H1 (cell line): ENCODE measurements around the gene VAV2. TPM values are rescaled to one million over a fixed set of nuclear protein-coding genes. Genes with fewer than 3 reads are reported as not detected.

Experiments used
- CTCF ChIA-PET: fragments of 300-600 bp; sonication (Branson Sonifier 250); formaldehyde crosslinking; loops from one replicate; lab custom pipeline; 2021; ENCODE audit not compliant: partially characterized antibody; lab: Charles Lee
- POLR2A ChIA-PET: fragments of 300-600 bp; sonication (Branson Sonifier 250); formaldehyde crosslinking; loops from one replicate; lab custom pipeline; 2021; ENCODE audit warnings: inconsistent platforms; ENCODE audit not compliant: partially characterized antibody; lab: Charles Lee
- DNase-seq, 2 experiments: peaks; one replicate each; pipeline versions ENCODE4 v3.0.0 to v3.0.0-alpha.2; 2010 to 2022; ENCODE audit warnings: low spot score in 2 of 2, low read depth in 1 of 2, mixed read lengths in 1 of 2
- FAIRE-seq: peaks from 2 replicates; lab custom pipeline; 2011; peaks lifted over from hg19 to GRCh38; lab: Jason Lieb, UNC
- H2AFZ ChIP-seq: 2 replicates; pipeline ENCODE4 v1.8.1; 2012; ENCODE audit warnings: low read length, inconsistent platforms
- H2AK5ac ChIP-seq: 2 replicates; pipeline ENCODE4 v1.6.1; 2013; ENCODE audit warnings: low read depth, low read length
- H2BK120ac ChIP-seq: replicated peaks from 2 replicates; pipeline ENCODE3; 2013; ENCODE audit warnings: low read depth, low read length, inconsistent platforms
- H2BK12ac ChIP-seq: 2 replicates; pipeline ENCODE4 v1.6.1; 2013; ENCODE audit warnings: low read depth, low read length
- H2BK15ac ChIP-seq: 2 replicates; pipeline ENCODE4 v1.6.1; 2013; ENCODE audit warnings: low read length
- H2BK20ac ChIP-seq: 2 replicates; pipeline ENCODE4 v1.6.1; 2013; ENCODE audit warnings: low read length
- H2BK5ac ChIP-seq: 2 replicates; pipeline ENCODE4 v1.6.1; 2013; ENCODE audit warnings: low read depth, low read length
- H3K14ac ChIP-seq: 2 replicates; pipeline ENCODE4 v1.6.1; 2013; ENCODE audit warnings: inconsistent platforms; ENCODE audit not compliant: insufficient read length
- H3K18ac ChIP-seq: 2 replicates; pipeline ENCODE4 v1.6.1; 2013; ENCODE audit warnings: low read length; ENCODE audit errors: extremely low read depth
- H3K23ac ChIP-seq: 2 replicates; pipeline ENCODE4 v1.6.1; 2013; ENCODE audit warnings: inconsistent platforms; ENCODE audit not compliant: insufficient read length
- H3K23me2 ChIP-seq: 2 replicates; pipeline ENCODE4 v1.6.1; 2013; ENCODE audit warnings: low read depth, low read length
- H3K27ac ChIP-seq: 2 replicates; pipeline ENCODE4 v1.6.1; 2011; ENCODE audit warnings: low read depth, low read length, inconsistent platforms
- H3K27me3 ChIP-seq, 4 experiments: replicated peaks in 1 of 4; 1 replicate in 1 of 4; 2 replicates in 3 of 4; pipeline versions ENCODE4 v1.6.1 to v1.8.1; 2011 to 2013; ENCODE audit warnings: low read length in 3 of 4, mild to moderate bottlenecking in 3 of 4, inconsistent platforms in 2 of 4, mixed read lengths in 2 of 4, moderate library complexity in 1 of 4; ENCODE audit not compliant: control insufficient read depth in 3 of 4, insufficient read depth in 3 of 4; ENCODE audit errors: extremely low read depth in 1 of 4
- H3K36me3 ChIP-seq, 4 experiments: 2 replicates each; pipeline versions ENCODE4 v1.6.1 to v1.8.1; 2011 to 2013; ENCODE audit warnings: mild to moderate bottlenecking in 4 of 4, low read length in 3 of 4, moderate library complexity in 2 of 4, control low read depth in 1 of 4, inconsistent platforms in 1 of 4; ENCODE audit not compliant: insufficient read depth in 4 of 4, control insufficient read depth in 2 of 4
- H3K4ac ChIP-seq: replicated peaks from 2 replicates; pipeline ENCODE3; 2013; ENCODE audit warnings: low read length, low read depth, mixed read lengths, inconsistent platforms; ENCODE audit not compliant: insufficient read length
- H3K4me1 ChIP-seq, 4 experiments: replicated peaks in 1 of 4; 1 replicate in 1 of 4; 2 replicates in 3 of 4; pipeline versions ENCODE4 v1.6.1 to v1.8.1; 2011 to 2013; ENCODE audit warnings: low read length in 3 of 4, inconsistent platforms in 2 of 4, mixed read lengths in 1 of 4; ENCODE audit not compliant: insufficient read depth in 4 of 4, control insufficient read depth in 3 of 4
- H3K4me2 ChIP-seq, 2 experiments: 2 replicates each; pipeline versions ENCODE4 v1.6.1 to v1.8.1; 2011 to 2013; ENCODE audit warnings: low read depth in 2 of 2, low read length in 2 of 2, control low read depth in 1 of 2, inconsistent platforms in 1 of 2, mild to moderate bottlenecking in 1 of 2; ENCODE audit not compliant: insufficient read depth in 1 of 2
- H3K4me3 ChIP-seq, 4 experiments: fragments of 200-600, 300-600 bp in 1 of 4; sonication (generic), shearing (Covaris generic), sonication (Bioruptor Twin) in 1 of 4; 2 replicates each; pipeline versions ENCODE4 v1.5.1 to v1.8.1; 2011 to 2016; ENCODE audit warnings: low read length in 4 of 4, low read depth in 3 of 4, control low read depth in 2 of 4, inconsistent platforms in 2 of 4, mild to moderate bottlenecking in 2 of 4, mixed read lengths in 1 of 4, moderate library complexity in 1 of 4; ENCODE audit not compliant: insufficient read depth in 2 of 4; ENCODE audit errors: extremely low read depth in 1 of 4
- H3K56ac ChIP-seq: replicated peaks from 2 replicates; pipeline ENCODE3; 2013; ENCODE audit warnings: low read depth, mild to moderate bottlenecking, mixed read lengths, low read length, inconsistent platforms; ENCODE audit not compliant: insufficient read length
- H3K79me1 ChIP-seq: 2 replicates; pipeline ENCODE4 v1.6.1; 2013; ENCODE audit warnings: low read depth, low read length, control low read depth
- H3K79me2 ChIP-seq, 2 experiments: 2 replicates each; pipeline versions ENCODE4 v1.6.1 to v1.8.1; 2012 to 2013; ENCODE audit warnings: low read length in 2 of 2, mild to moderate bottlenecking in 2 of 2, inconsistent platforms in 1 of 2; ENCODE audit not compliant: insufficient read depth in 2 of 2, control insufficient read depth in 1 of 2
- H3K9ac ChIP-seq, 4 experiments: replicated peaks in 1 of 4; 1 replicate in 1 of 4; 2 replicates in 3 of 4; pipeline versions ENCODE4 v1.6.1 to v1.8.1; 2011 to 2013; ENCODE audit warnings: low read depth in 3 of 4, low read length in 3 of 4, control low read depth in 2 of 4, mild to moderate bottlenecking in 2 of 4, moderate library complexity in 2 of 4, inconsistent platforms in 1 of 4; ENCODE audit errors: extremely low read depth in 1 of 4
- H3K9me3 ChIP-seq, 2 experiments: 2 replicates each; pipeline versions ENCODE4 v1.6.1 to v1.8.1; 2012 to 2013; ENCODE audit warnings: mild to moderate bottlenecking in 2 of 2, moderate library complexity in 2 of 2, control low read depth in 1 of 2, inconsistent platforms in 1 of 2, low read depth in 1 of 2, low read length in 1 of 2, mixed read lengths in 1 of 2; ENCODE audit not compliant: insufficient read depth in 2 of 2
- H4K20me1 ChIP-seq, 2 experiments: replicated peaks in 1 of 2; 2 replicates each; pipeline versions ENCODE3 to v1.8.1; 2011 to 2013; ENCODE audit warnings: inconsistent platforms in 2 of 2, low read length in 2 of 2, mild to moderate bottlenecking in 1 of 2; ENCODE audit not compliant: insufficient read depth in 2 of 2, control insufficient read depth in 1 of 2
- H4K5ac ChIP-seq: 2 replicates; pipeline ENCODE4 v1.6.1; 2013; ENCODE audit warnings: low read length, low read depth, mixed read lengths, inconsistent platforms; ENCODE audit not compliant: insufficient read length
- H4K8ac ChIP-seq: 2 replicates; pipeline ENCODE4 v1.8.0; 2013; ENCODE audit warnings: mild to moderate bottlenecking, moderate library complexity, low read length, inconsistent platforms; ENCODE audit not compliant: insufficient read depth; ENCODE audit errors: extremely low read depth
- H4K91ac ChIP-seq: replicated peaks from 2 replicates; pipeline ENCODE3; 2013; ENCODE audit warnings: low read length, mixed read lengths, inconsistent platforms; ENCODE audit not compliant: insufficient read length
- EZH2 ChIP-seq: fragments of 200-600 bp; sonication (generic); IDR thresholded peaks from 2 replicates; pipeline ENCODE4 v1.7.1; 2012; ENCODE audit warnings: low read depth, mild to moderate bottlenecking, moderate library complexity, low read length, inconsistent platforms; ENCODE audit not compliant: severe bottlenecking
- KDM5A ChIP-seq: fragments of 200-600 bp; IDR thresholded peaks from 2 replicates; pipeline ENCODE4 v1.7.1; 2012; ENCODE audit warnings: mild to moderate bottlenecking, low read length, inconsistent platforms, mixed read lengths
- SIN3A ChIP-seq, 2 experiments: IDR thresholded peaks in 1 of 2; conservative IDR thresholded peaks in 1 of 2; 2 replicates each; pipeline ENCODE4 v1.6.1; 2011 to 2012; ENCODE audit warnings: low read length in 2 of 2, improper control_type of control experiment in 1 of 2, low read depth in 1 of 2, mild to moderate bottlenecking in 1 of 2
- TBP ChIP-seq: IDR thresholded peaks from 2 replicates; pipeline ENCODE4 v1.6.1; 2011; ENCODE audit warnings: low read depth, low read length, improper control_type of control experiment
- YY1 ChIP-seq: IDR thresholded peaks from 2 replicates; pipeline ENCODE4 v1.6.1; 2011; ENCODE audit warnings: low read depth, mild to moderate bottlenecking, low read length
- WGBS, 2 experiments: shearing (Covaris generic) in 1 of 2; methylation state at CpG; one replicate each; pipeline versions ENCODE4 v1.1.6 to v1.1.7; 2013 to 2015; ENCODE audit warnings: low lambda C conversion rate in 2 of 2, mixed read lengths in 2 of 2, inconsistent platforms in 1 of 2, low coverage in 1 of 2, missing lambda C conversion rate in 1 of 2; ENCODE audit not compliant: insufficient replicate concordance in 2 of 2, insufficient coverage in 1 of 2, insufficient read length in 1 of 2; ENCODE audit errors: extremely low coverage in 1 of 2, missing lambda C conversion rate in 1 of 2; 5-methylcytosine and 5-hydroxymethylcytosine counted together
- polyA plus RNA-seq, 7 experiments: library from polyadenylated mRNA; depleted of rRNA in 3 of 7; stranded (reverse) in 5 of 7; unstranded in 2 of 7; fragments of >200 nt in 5 of 7; fragments of 200-250 nt in 2 of 7; gene quantifications; 1 replicate in 5 of 7; 2 replicates in 1 of 7; 4 replicates in 1 of 7; pipeline versions ENCODE4 v1.2.1 to v1.2.3, GENCODE V29; 2011 to 2013; ENCODE audit warnings: missing spikeins in 2 of 7, mixed read lengths in 2 of 7
- total RNA-seq: library from RNA; stranded (reverse); fragmentation: NEBNext Ultra II Directional; extraction: Animal tissue kit (Norgen Biotek cat#: 25700); gene quantifications from 2 replicates; pipeline ENCODE4 v1.2.1, GENCODE V29; 2021
- TF ChIP-seq, protein P1 (sequence below): IDR thresholded peaks from 2 replicates; pipeline ENCODE4 v1.6.1; 2011; ENCODE audit warnings: low read depth, mild to moderate bottlenecking, low read length; ENCODE audit not compliant: insufficient read depth
- TF ChIP-seq, protein P2 (sequence below): IDR thresholded peaks from 2 replicates; pipeline ENCODE4 v1.6.1; 2012; ENCODE audit warnings: low read length, inconsistent platforms
- TF ChIP-seq, protein P3 (sequence below): IDR thresholded peaks from 2 replicates; pipeline ENCODE4 v1.6.1; 2012; ENCODE audit warnings: inconsistent platforms

Gene VAV2
- total and polyA plus RNA-seq, 2 of the 8 experiments (the other 6 are each of a cell fraction or from before 2014, with no cell fraction given) = 13.6 to 37.6 TPM

DNA sequence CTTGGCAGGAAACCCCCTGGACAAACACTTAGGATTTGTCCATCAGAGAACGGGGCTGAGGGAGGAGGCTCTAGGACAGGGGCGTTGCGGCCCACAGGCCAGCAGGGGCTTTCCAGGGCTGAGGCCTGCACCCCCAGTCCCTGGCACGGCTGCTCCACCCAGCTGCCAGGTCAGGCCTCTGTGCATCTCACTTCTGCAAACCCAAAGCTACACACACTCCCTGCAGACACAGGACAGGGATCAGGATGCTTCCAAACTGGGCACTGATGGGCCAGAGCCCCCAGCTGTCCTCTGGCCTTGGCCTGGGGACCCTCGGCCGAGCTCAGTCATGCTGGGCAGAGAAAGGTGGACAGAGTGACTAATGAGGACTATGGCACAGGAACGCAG, 147.7 kb downstream of the VAV2 start:
- H4K8ac ChIP-seq = no peak overlapping the region

More for the DNA sequence above, 147.7 kb downstream of the VAV2 start:
- Histone ChIP-seq H2BK120ac (no peak overlapping the region), H3K79me1 (peaks cover 5% of the 10 kb centered on the region; the same call in 1 of the 2 replicates), H2AFZ (no peak overlapping the region), H3K36me3 (no peaks in the 10 kb centered on the region), H3K27me3 (no peaks in the 10 kb centered on the region), H2BK15ac (no peak overlapping the region), H2BK5ac (no peak overlapping the region), H3K4me3 (no peak overlapping the region), H2BK12ac (no peak overlapping the region), H3K27ac (no peak overlapping the region), H4K91ac (no peak overlapping the region), H3K4me2 (no peak overlapping the region), H3K4me1 (peaks cover 0 to 24% (median 18%) of the 10 kb centered on the region in 4 experiments; a peak in 6 of 7 replicates), H4K5ac (no peak overlapping the region), H3K18ac (no peak overlapping the region), H2AK5ac (no peak overlapping the region), H3K79me2 (peaks cover 0 to 6% of the 10 kb centered on the region in 2 experiments; a peak in 1 of 4 replicates), H3K14ac (no peak overlapping the region), H3K9me3 (no peaks in the 10 kb centered on the region), H3K56ac (no peak overlapping the region), H3K9ac (no peak overlapping the region), H3K4ac (no peak overlapping the region), H3K23me2 (no peaks in the 10 kb centered on the region), H3K23ac (no peak overlapping the region), H4K20me1 (peaks cover 4 to 9% of the 10 kb centered on the region in 2 experiments), H2BK20ac (no peak overlapping the region)
- no peak for TF ChIP-seq EZH2
- TF ChIP-seq, protein P1, sequence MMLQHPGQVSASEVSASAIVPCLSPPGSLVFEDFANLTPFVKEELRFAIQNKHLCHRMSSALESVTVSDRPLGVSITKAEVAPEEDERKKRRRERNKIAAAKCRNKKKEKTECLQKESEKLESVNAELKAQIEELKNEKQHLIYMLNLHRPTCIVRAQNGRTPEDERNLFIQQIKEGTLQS = no peak
- TF ChIP-seq, protein P2, sequence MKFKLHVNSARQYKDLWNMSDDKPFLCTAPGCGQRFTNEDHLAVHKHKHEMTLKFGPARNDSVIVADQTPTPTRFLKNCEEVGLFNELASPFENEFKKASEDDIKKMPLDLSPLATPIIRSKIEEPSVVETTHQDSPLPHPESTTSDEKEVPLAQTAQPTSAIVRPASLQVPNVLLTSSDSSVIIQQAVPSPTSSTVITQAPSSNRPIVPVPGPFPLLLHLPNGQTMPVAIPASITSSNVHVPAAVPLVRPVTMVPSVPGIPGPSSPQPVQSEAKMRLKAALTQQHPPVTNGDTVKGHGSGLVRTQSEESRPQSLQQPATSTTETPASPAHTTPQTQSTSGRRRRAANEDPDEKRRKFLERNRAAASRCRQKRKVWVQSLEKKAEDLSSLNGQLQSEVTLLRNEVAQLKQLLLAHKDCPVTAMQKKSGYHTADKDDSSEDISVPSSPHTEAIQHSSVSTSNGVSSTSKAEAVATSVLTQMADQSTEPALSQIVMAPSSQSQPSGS = no peak
- no peak for TF ChIP-seq KDM5A
- TF ChIP-seq, protein P3, sequence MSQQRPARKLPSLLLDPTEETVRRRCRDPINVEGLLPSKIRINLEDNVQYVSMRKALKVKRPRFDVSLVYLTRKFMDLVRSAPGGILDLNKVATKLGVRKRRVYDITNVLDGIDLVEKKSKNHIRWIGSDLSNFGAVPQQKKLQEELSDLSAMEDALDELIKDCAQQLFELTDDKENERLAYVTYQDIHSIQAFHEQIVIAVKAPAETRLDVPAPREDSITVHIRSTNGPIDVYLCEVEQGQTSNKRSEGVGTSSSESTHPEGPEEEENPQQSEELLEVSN = no peak
- TF ChIP-seq YY1 = no peak
- no peak for TF ChIP-seq TBP
- TF ChIP-seq SIN3A (conservative IDR thresholded peaks at IDR 0.05 in 1 of 2, IDR thresholded peaks at IDR 0.05 in 1 of 2; ENCODE audit: low read depth in 1 of 2, low read length in 2 of 2) = no peak
- FAIRE-seq = no peak
- no peak for DNase-seq
- ChIA-PET POLR2A (no interaction called here), CTCF (interaction anchor here (0.8 to 2.2 kb wide), 6 partner anchors 20 to 149 kb away, joined by 4 to 8 read pairs (median 6); no protein-coding TSS in a partner anchor)
- 88% methylated on average over 7 of the region's 7 CpGs; no CpG with 5 or more reads in 1 of the 2 experiments for WGBS, 2 experiments
